Ishikawa (cell line): ENCODE results near the gene LAP3.

Source experiments
- CREB1 ChIP-seq: IDR thresholded peaks from 2 replicates; pipeline ENCODE4 v1.6.1; 2012; ENCODE audit warnings: low read depth
- EP300 ChIP-seq: IDR thresholded peaks from 2 replicates; pipeline ENCODE4 v1.6.1; 2012; ENCODE audit warnings: borderline replicate concordance
- FOXM1 ChIP-seq: IDR thresholded peaks from 2 replicates; pipeline ENCODE4 v1.6.1; 2012; ENCODE audit warnings: low read depth, borderline replicate concordance
- TAF1 ChIP-seq: IDR thresholded peaks from 2 replicates; pipeline ENCODE4 v1.6.1; 2012; ENCODE audit warnings: low read depth, mild to moderate bottlenecking
- YY1 ChIP-seq: IDR thresholded peaks from 2 replicates; pipeline ENCODE4 v1.6.1; 2012; ENCODE audit warnings: low read depth

DNA sequence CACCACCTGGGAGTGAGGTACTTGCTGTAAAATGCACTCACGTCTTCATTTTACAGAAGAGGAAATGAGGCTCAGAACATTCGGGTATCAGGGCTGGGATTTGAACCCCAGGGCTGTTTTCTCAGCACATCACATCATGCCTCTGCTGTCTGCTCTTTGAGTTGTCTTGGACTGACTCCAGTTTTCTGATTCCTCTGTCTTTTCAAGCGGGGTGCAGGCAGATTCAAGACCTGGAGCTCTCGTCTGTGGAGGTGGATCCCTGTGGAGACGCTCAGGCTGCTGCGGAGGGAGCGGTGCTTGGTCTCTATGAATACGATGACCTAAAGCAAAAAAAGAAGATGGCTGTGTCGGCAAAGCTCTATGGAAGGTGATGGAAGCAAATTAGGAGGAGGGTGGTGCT lies 6.3 kb downstream of the LAP3 start:
- TF ChIP-seq YY1, result no peak
- no peak for TF ChIP-seq EP300
- TF ChIP-seq FOXM1, result no peak
- TF ChIP-seq CREB1, result no peak
- no peak for TF ChIP-seq TAF1
